ENCODE data around the gene SSU72.
"Not testable (repeated sequence)": the region's sequence is repeated elsewhere in the genome, so short reads cannot be mapped to it uniquely, and the experiment has no call there.

SSU72 gene

DNA sequence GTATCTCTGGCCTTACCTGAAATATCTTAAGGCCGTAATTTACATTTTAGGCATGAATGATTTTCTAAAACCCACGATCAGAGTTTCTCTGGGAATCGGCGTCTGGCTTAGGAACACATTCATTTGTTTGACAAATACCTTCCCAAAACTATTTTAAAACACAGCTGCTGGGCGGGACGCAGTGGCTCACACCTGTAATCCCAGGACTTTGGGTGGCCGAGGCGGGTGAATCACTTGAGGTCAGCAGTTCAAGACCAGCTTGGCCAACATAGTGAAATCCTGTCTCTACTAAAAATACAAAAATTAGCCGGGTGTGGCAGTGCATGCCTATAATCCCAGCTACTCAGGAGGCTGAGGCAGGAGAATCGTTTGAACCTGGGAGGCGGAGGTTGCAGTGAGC lies 17.7 kb downstream of the SSU72 start:
- DNase-seq = not testable (repeated sequence)

DNA sequence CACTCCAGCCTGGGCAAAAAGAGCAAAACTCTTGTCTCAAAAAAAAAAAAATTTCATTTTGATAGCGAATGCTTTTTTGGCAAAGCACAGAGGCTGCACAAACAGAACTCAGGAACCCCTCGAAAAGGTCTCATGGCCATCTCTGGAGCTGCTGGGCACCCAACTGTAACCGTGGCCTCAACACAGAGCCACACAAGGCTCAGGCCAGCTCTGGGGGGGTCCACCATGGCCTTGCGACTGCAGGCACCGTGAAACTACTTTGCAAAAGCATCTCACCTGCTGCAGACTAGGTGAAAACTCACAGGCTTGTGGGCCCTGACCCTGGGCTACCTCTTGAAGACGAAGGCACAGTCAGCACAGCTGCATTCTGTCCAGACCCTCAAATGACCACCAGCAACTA lies 18.2 kb downstream of the SSU72 start:
- DNase-seq = no peak

DNA sequence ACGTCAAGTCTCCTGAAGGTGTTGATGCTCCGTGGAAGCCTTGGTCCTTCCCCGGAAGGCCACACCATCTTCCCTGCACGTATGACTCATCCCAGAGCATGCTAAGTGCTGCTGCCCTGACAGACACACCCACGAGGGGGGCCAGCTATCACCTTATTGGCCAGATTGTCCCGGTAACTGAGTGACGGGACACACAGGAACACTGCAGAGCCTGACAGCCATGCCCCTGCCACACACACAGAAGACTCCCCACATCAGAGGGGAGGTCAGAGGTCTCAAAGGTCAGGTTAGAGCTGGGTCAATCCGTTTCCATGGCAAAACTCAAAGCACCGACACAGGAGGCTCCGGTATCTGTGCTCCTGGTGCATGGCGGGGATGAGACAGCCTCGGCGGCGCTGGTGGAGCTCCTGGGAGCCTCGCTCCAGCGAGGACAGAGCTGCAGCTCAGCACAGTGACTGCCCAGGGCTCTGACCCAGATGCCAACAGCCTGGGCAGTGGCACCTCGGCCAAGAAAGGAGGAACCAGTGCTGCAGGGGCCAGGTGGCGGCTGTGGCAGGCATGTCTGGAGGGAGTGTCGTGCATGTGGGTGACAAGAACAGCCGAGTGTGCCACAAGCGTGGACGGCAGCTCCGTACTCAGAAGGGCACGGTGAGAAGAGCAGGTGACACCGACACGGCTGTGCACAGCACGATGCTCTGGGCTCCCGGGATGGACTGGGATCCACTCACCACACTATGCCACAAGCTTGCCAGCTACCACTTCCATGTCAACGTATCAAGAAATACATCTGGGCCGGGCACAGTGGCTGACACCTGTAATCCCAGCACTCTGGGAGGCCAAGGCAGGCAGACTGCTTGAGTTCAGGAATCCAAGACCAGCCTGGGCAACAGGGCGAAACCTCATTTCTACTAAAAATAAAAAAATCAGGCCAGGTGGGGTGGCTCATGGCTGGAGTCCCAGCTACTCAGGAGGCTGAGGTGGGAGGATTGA lies 19.4 kb downstream of the SSU72 start:
- no peak for DNase-seq

DNA sequence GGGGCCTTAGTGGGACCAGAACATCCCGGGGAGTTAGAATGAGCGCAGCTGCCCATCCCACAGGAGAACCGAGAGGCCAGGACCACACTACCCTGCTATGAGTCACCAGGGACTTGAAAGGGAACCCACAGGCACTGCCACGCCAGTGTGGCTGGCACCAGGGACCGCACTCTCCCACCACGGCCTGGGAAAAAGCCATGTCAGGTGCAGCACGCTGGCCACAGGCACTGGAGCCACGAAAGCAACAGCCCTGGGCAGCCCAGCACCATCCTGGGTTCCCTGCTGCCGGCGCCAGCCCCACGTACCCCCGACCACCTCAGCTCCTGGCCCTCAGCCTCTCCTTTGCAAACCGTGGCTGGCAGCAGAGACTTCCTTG lies 20.1 kb downstream of the SSU72 start:
- no peak for DNase-seq

DNA sequence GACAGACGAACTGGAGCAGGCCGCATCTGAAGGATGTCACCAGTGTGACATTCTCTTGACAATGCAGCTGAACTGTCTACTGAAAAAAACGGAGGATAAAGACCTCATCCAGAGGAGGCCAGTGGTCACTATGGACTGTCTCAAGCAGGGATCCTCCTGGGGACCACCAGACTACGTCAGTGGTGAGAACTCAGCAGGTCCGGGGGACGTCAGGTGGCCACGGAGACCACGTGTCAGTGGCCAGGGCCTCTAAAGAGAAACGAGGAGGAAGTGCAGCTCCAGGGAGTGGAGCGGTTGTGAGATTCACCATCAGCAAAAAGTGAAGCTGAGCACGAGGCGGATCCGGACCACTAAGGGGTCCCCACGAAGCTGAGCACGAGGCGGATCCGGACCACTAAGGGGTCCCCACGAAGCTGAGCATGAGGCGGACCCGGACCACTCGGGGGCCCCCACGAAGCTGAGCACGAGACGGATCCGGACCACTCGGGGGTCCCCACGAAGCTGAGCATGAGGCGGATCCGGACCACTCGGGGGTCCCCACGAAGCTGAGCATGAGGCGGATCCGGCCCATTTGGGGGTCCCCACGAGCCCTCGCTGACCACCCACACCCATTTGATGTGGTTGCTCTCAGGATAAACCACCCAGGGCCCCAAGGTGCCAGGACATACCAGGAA lies 20.7 kb downstream of the SSU72 start:
- no peak for DNase-seq

DNA sequence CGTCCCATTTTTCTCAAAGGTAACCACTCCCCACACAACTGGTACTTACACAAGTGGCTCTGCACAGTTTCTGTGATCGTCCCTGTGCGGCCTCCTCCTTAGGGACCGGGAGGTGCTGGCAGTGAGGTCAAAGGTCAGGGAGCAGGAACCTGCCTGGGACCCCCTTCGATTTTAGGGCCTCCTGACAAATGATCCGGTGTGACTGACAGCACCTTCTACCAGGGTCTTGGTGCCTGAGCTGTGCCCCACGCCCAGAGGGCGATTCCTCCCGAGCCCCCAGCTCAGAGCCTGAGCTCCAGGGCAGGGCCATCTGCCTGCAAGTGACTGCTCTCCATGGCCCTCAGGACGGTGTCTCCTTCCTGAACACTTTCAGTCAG lies 22.4 kb downstream of the SSU72 start:
- no peak for DNase-seq

DNA sequence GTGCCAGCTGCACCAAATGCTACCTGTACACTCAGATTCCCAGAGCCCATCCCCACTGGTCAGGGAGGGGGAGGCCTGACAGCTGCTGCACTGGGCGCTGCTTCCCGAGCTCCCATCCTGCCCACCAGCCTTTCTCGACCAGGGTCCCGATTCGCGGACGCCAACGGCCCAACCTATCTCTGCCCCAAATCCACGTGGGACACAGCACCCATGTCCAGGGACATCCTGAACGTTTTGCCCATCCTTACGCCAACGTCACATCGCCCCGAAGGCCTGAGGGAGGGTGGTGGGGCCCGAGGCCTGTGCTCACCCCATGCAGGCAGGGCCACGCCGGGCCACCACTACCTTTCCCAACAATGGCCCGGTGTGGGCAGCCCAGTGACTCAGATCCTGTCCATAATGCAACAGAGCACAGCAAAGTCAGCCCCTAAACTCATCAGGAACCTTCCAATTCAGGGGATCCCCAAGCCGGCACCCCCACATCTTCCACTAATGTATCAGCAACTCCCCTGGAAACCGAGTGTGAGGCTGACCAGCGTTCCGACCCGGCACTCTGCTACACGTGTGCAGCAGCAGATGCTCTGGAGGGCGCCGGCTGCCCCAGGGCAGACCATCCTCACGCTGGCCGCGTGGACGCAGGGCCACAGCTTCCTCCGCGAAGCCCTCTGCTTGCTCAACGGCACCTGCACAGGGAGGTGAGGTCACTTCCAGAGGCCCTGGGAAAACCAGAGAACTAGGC lies 23.0 kb downstream of the SSU72 start:
- no peak for DNase-seq

DNA sequence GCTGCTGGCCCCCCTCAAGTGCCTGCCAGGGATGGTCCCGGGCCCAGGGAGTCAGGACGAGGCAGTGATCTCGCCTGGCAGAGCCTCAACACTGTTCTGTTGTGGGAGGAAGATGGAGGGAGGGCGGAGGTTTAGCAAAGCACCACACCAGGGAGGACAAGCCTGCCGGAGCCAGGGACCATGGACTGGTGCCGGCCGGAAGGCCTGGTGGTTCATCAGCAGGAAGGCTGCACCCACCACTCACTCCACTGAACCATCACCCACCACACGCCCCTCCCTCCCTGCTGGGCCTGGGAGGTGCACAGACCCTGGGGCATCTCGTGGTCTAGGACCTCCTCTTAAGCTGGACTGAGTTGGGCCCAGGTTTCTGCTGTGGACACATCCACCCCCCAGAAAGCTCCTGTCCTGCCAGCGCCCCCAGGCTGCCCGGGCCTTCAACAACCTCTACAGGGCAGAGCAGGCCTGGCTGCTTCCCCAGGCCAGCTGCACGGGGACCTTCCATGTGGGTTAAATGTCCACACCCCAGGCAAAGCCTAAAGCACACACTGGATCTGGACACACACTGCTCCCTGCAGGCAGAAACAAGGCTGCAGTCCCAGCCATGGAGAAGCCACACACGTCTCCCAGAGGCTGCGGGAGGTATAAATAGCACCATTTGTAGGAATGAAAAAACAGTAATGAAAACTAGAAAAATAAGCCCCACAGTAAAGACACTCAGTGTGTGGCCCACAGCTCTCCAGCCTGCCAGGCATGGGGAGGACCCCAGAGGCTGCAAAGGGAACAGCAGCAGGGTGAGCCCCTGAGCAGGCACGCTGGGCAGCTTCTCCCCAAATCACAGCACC lies 23.9 kb downstream of the SSU72 start:
- DNase-seq = no peak

DNA sequence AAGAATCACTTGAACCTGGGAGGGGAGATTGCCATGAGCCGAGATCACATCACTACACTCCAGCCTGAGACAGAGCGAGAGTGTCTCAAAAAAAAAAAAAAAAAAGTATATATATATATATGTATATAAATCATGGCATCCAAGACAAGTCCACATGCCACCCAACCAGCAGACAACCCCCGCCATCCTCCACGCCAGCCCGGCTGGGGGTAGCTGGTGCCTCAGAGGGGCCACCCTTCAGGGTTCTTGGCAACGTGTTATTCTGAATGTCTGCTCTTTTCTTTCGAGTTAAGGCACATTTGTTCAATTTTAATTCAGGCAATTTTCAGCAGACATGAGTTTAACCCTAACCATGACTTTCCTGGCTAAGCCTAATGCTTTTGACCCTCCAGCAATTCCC lies 24.6 kb downstream of the SSU72 start:
- no peak for DNase-seq

DNA sequence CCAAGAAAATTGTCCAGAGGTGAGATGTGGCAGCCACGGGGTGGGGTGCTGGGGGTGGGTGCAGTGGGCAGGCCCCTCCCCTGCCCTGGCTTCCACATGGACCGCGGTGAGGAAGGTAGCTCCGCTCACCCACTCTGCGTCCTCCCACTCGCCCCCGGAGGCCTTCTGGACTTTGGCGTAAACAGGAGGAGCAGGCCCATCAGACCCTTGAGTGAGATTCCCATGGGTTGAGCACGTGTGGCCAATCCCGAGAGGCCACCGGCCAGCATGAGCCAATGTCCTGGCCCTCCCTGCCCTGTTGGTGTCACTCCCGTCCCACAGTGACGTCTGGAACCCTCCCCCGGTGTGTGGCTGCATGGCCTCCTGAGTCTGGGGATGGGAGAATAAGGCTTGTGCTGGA lies 26.1 kb downstream of the SSU72 start:
- no peak for DNase-seq

DNA sequence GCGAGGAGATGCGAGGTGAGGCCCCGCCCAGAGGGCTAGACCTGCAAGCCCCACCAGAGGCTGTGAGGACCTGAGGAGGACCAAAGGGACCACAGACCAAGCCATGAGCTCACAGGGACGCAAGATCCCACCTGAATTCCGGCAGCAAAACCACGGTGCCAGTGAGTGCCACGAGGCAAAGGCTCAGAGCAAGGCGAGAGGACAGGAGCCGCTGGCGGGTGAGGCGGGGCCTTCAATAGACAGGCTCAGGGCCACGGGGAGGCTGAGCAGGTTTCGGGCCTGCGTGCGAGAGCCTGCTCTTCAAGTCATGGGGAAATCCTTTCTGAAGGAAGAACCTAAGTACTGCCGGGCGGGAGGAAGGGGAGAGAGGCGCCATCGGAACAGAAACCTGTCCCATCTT lies 27.2 kb downstream of the SSU72 start:
- DNase-seq = no peak

DNA sequence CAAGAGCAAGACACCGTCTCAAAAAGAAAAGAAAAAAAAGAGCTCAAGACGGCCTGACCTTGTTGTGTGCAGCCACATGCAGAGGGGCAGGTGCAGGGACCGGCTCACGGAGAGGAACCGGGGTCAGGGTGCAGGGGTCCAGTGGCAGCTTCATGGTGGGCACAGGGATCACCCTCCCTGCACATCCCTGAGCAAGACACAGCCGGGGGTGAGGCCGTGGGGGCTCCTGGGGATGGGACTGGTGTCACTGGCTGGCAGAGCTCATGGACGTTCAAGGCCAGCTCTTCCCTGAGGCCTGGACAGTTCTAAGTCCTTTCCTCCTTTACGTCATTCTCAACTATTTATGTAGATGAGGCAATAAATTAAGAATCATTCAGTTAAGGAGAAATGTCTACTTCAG lies 27.7 kb downstream of the SSU72 start:
- no peak for DNase-seq

DNA sequence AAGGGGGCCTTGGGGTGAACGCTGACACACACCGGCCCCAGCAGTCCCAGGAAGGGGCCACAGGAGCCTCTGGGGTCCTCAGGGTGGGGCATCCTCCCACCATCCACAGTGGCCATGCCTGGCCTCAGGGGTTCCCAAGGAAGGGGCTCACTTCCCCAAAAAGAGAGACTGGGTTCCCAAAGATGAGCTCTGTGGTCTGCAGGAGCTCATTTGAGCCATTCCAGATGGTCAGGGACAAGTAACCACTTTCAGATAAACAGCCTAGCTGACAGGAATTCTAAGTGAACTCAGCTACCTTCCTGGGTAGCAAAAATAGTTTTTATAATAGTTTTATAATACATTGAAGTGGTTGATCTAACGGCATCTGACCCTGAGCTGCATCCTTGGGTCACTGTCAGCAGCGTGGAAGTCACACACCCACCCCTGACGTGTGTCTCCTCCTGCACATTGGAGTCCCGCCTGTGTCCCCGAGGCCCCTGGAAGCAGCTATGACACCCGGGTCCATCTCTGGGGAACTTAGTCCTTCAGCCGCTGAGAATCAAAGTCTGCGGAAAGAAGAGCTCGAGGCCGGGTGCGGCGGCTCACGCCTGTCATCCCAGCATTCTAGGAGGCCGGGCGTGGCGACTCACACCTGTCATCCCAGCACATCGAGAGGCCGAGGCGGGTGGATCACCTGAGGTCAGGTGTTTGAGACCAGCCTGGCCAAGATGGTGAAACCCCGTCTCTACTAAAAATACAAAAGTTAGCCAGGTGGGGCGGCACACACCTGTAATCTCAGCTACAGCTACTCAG lies 28.5 kb downstream of the SSU72 start:
- DNase-seq = no peak

DNA sequence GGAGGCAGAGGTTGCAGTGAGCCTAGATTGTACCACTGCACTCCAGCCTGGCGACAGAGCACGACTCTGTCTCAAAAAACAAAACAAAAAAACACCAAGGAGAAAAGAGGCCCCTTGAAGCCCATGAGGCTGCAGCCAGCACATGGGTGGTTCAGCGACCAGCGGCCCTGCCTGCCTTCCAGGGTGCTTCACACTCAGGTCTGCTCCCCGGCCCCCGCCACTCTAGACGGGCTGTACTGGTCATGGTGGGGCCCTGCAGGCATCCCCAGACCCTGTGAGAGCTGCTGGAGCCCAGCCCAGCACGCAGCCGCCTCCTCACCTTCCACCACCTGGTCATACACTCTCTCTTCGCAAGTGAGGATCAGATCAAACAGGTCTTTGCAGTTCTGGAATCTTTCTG lies 30.1 kb downstream of the SSU72 start:
- no peak for DNase-seq

DNA sequence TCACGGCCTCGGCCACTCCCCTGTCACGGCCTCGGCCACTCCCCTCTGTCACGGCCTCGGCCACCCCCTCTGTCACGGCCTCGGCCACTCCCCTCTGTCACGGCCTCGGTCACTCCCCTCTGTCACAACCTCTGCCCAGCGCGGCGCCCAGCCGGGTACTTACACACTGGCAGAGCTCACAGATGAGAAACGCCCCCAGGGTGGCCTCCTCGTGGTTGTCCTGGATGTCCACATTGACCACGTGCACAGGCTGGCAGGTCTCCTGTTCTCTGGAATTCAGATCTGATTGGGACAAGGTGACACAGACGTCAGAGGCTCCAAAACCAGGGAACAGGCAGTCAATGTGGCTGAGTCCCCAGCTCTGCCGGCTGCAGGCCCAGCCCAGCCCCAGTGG lies 31.0 kb downstream of the SSU72 start:
- no peak for DNase-seq

DNA sequence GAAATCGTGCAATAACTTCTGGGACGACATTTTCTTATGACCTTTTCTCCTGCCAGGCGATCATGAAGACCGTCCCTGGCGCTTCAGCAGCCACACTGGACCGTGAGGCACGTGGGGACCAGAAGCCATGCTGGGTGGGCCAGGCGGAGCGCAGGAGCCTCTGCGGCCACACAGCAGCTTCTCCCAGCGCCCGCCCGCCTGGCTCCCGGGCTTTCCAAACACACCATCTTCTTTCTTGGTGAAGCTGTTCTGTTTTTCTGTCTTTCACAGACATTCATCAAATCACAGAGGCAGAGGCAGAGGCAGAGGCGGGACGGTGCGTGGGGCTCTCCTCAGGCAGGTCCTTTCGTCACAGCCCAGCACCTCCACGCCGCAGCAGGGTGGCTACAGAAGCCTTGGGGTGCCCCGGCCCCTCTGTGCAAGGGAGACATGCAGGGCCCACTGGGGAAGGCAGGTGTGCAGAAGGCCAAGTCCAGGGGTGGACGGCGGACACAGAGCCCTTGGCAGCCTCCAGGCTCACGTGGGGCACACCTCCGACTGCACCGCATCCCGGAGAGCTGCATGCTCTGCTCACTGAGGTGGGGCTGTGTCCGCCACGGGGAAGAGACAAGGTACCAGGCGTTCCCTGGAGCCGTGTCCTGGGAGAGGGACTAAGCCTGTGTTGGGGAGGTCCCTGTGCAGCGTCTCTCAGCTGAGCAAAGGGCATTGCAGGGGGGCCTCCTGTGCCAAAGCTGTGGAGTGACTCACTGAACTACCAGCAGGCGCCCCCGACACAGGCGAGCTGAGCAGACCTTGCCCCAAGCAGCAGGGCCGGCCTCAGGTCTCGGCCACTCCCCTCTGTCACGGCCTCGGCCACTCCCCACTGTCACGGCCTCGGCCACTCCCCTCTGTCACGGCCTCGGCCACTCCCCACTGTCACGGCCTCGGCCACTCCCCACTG lies 31.6 kb downstream of the SSU72 start:
- no peak for DNase-seq

DNA sequence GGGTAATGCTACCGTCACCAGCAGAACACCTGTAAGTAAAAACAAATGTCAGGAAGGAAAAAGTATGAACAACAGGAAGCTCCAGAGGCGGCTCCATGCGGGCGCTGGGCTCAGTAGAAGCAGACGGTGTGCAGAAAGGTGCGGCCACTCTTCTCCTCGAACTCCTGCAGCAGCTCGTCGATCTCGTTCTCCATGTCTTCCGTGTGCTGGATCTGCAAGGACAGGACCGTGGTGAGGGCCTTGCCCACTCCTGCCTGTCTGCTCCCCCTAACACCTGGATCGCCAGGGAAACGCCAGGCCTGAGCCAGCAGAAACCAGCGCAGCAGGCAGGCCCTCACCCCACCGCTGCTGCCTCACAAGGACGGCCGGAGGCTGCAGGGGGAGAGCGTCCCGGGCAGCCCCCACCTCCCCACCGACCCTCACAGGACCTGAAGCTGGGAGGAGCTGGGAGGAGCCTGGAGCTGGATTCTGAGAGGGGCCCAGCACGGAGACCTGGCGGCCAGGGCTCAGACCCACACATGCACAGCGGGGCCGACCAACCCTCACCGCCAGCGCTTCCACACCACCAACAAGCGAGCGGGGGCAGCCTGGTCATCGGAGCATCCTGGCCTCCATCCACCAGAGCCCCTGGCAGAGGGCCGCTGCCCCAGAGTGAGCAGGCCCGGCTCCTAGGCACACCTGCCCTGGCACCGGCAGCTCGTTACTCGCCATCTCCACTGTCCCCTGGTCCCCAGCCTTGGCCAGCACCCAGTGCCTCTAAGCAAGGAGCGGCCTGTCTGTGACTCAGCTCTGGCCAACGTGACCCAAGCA lies 32.5 kb downstream of the SSU72 start:
- no peak for DNase-seq

DNA sequence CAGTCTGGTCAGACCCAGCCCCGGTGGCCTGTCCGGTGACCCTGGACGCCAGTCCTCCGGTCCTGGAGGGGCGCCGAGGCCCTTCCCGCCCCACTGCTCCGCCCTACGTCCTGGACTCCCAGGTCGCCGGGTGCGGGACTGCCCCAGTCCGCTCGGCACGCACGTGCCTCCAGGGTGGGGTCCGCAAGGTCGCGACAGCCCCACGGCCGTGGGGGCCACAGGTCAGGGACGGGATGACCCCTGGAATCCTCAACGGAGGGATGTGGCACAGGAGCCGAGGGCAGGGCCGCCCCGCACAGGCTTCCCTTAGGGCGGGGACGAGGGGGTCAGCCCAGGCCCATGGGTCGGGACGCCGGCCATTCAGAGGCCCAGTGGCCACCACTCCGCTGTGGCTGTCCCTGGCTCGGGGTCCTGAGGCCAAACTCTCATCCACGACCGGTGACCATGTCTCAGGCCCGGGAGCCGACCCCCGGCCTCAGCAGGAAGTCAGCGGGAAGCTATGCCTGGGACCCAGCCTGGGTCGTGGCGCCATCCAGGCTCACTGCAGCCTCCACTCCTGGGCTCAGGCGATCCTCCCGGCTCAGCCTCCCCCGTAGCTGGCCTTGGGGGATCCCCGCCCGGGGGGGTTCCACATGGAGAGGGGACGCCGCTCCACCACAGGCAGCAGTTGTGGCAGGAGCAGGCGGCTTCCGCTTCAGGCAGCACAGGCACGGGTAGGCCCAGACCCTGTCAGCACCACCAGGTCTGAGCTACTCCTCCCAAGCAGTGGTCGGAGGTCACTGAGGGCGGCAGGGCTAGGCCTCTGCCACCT lies 33.6 kb downstream of the SSU72 start:
- DNase-seq = no peak

Measured in activated CD4-positive, CD25-positive, alpha-beta regulatory T cell (primary cell).